ENCODE measurements around the gene FIGN. TPM values are rescaled to one million over a fixed set of nuclear protein-coding genes. Genes with fewer than 3 reads are reported as not detected.

FIGN gene
- total RNA-seq, 6 donors from 2014 or later = 0.91 to 4.5 (median 4.1) TPM

DNA sequence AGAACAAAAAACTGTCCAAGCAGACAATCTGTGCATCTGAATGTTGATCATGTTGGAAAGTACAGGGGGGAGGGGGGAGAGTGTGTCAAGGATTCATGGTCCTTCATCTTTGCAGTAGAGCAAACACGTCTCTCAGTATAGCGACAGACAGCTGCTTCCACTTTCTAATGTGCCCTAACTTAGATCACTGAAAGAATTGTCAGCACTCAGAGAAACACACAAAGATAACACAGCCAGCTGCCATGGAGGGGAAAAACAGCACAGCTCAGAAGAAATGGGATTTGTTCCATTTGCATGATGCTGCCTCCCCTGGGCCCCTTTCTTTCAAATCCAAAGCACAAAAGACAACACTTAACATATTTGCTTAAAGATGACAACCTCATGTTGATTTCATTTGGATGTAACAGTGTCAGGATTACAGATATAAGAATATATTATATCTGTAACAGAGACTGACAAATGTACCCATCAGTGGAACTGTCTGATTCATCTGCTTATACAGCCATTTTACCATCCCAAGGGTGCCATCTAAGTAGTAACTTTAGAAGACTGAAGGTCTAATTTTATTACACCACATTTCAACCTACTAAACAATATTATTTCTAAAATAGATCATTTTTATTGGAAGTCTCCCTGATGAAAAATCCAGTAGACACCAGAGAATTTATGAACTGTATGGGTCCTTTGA is 17.7 kb downstream of the FIGN start:
- 40 to 67% methylated on average over 2 of the region's 2 CpGs for WGBS, 2 donors
- Histone ChIP-seq H3K27me3 (no peaks in the 10 kb centered on the region), H3K4me1 (peaks cover 0 to 3% (median 0%) of the 10 kb centered on the region in 4 donors), H3K36me3 (no peaks in the 10 kb centered on the region), H3K4me3 (no peak overlapping the region), H3K27ac (no peak overlapping the region), H3K9me3 (no peaks in the 10 kb centered on the region)
- DNase-seq (no peak), ATAC-seq (ENCODE audit: low FRiP score in 2 of 2) (peak in 1 of 2 donors; percentile 75)
- TF ChIP-seq EP300 (IDR thresholded peaks at IDR 0.05) (no peak), POLR2AphosphoS5 (IDR thresholded peaks at IDR 0.05) (no peak), POLR2A (IDR thresholded peaks at IDR 0.05) (no peak)
- TF ChIP-seq, protein P1, sequence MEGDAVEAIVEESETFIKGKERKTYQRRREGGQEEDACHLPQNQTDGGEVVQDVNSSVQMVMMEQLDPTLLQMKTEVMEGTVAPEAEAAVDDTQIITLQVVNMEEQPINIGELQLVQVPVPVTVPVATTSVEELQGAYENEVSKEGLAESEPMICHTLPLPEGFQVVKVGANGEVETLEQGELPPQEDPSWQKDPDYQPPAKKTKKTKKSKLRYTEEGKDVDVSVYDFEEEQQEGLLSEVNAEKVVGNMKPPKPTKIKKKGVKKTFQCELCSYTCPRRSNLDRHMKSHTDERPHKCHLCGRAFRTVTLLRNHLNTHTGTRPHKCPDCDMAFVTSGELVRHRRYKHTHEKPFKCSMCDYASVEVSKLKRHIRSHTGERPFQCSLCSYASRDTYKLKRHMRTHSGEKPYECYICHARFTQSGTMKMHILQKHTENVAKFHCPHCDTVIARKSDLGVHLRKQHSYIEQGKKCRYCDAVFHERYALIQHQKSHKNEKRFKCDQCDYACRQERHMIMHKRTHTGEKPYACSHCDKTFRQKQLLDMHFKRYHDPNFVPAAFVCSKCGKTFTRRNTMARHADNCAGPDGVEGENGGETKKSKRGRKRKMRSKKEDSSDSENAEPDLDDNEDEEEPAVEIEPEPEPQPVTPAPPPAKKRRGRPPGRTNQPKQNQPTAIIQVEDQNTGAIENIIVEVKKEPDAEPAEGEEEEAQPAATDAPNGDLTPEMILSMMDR (IDR thresholded peaks at IDR 0.05) = no peak

DNA sequence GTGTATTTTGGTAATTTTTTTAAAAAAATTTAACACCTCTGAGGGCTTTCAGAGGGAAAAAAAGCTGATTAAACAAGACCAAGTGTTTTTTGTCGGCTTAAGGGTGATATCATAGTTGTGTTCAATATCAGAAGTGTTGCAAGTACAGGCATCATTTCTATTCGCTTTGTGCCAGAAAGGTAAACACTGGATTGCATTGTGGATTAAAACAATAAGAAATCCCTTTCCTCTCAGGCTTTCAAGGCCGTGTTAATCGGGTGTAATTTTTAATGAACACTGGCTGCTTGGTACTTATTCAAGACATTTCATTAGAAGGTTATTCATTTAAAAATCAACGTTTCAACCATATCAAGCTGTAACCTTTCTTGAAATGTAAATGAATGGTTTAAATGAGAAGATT is 18.3 kb downstream of the FIGN start:
- Histone ChIP-seq H3K4me1 (peaks cover 0 to 3% (median 0%) of the 10 kb centered on the region in 4 donors), H3K27me3 (no peaks in the 10 kb centered on the region), H3K4me3 (no peak overlapping the region), H3K9me3 (no peaks in the 10 kb centered on the region), H3K36me3 (no peaks in the 10 kb centered on the region), H3K27ac (no peak overlapping the region)
- DNase-seq (no peak), ATAC-seq (ENCODE audit: low FRiP score in 2 of 2) (no peak)
- 41 to 53% methylated on average over 5 of the region's 5 CpGs for WGBS, 2 donors
- TF ChIP-seq EP300 (IDR thresholded peaks at IDR 0.05) (no peak), POLR2AphosphoS5 (IDR thresholded peaks at IDR 0.05) (no peak), POLR2A (IDR thresholded peaks at IDR 0.05) (no peak)
- TF ChIP-seq, protein P1 (IDR thresholded peaks at IDR 0.05) = no peak

DNA sequence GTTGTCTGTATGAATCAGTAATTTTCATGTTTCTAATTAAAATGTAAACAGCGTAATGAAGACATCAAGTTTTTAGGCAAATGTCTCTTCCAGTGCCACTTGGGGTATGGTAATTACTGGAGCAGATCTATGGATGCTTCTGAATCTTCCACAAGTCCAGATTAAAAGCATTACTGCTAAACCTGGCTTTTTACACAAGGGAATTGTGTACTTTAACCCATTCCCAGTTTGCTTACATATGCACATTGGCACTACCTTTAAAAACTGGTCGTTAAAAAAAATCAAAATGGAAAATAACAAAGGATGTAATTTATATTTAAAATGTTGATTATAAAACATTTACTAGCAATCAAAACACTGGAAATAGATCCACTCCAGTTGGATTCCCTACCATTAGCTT is 19.7 kb downstream of the FIGN start:
- Histone ChIP-seq H3K9me3 (no peaks in the 10 kb centered on the region), H3K27me3 (no peaks in the 10 kb centered on the region), H3K27ac (no peak overlapping the region), H3K4me3 (no peak overlapping the region), H3K36me3 (no peaks in the 10 kb centered on the region), H3K4me1 (peaks cover 0 to 3% (median 0%) of the 10 kb centered on the region in 4 donors)
- ATAC-seq (ENCODE audit: low FRiP score in 2 of 2) (no peak), DNase-seq (no peak)
- WGBS, 2 donors = 83% methylated on average over 2 of the region's 2 CpGs
- TF ChIP-seq POLR2A (IDR thresholded peaks at IDR 0.05) = no peak
- TF ChIP-seq, protein P1 (IDR thresholded peaks at IDR 0.05) = no peak
- TF ChIP-seq EP300 (IDR thresholded peaks at IDR 0.05) = no peak
- TF ChIP-seq POLR2AphosphoS5 (IDR thresholded peaks at IDR 0.05) = no peak

DNA sequence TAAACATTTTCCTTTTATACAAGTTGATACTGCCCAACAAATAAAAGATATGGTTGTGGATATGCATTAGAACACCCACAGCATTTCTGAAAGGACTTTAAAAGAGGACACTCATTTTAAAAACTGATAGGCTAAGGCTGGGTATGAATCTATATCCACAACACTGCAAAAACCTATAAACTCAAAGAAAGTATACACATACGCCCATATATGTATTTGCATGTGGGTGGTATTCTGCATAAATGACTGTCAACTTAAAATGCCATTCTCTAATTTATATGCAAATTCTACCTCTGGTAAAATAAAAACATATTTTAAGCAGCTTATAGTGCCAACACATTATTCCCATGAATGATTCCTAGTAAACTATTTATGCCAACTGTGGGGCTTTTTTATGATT is 20.1 kb downstream of the FIGN start:
- DNase-seq = no peak
- 94 to 97% methylated on average over 1 of the region's 1 CpG for WGBS, 2 donors
- Histone ChIP-seq H3K4me3 (no peak overlapping the region), H3K27me3 (no peaks in the 10 kb centered on the region), H3K9me3 (no peaks in the 10 kb centered on the region), H3K27ac (no peak overlapping the region), H3K4me1 (peaks cover 0 to 3% (median 0%) of the 10 kb centered on the region in 4 donors), H3K36me3 (no peaks in the 10 kb centered on the region)
- ATAC-seq (ENCODE audit: low FRiP score in 2 of 2) = no peak
- no peak for TF ChIP-seq EP300 (IDR thresholded peaks at IDR 0.05)
- TF ChIP-seq POLR2AphosphoS5 (IDR thresholded peaks at IDR 0.05) = no peak

DNA sequence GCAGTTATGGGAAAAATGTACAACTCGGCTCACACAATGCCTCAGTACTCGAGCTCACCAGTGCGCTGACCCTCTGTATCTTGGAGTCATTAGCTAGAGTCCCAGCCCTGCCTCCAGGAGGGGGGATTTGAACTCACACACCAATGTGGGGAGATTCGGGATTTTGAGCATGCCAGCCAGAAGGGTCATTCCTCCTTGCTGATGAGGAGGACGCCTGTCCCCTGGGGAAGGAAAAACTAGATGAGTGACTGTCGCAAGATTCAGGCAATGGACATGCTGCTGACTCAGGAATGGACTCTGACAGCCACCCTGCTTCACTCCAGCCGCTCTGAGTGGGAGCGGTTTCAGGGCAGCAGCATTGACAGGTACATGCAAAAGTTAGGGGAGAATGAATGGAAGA is 20.6 kb downstream of the FIGN start:
- Histone ChIP-seq H3K4me1 (peaks cover 0 to 3% (median 0%) of the 10 kb centered on the region in 4 donors), H3K36me3 (no peaks in the 10 kb centered on the region), H3K27ac (no peak overlapping the region), H3K4me3 (no peak overlapping the region), H3K9me3 (no peaks in the 10 kb centered on the region), H3K27me3 (no peaks in the 10 kb centered on the region)
- ATAC-seq (ENCODE audit: low FRiP score in 2 of 2) (no peak), DNase-seq (no peak)
- TF ChIP-seq, protein P1 (IDR thresholded peaks at IDR 0.05) = no peak
- TF ChIP-seq POLR2AphosphoS5 (IDR thresholded peaks at IDR 0.05) (no peak), POLR2A (IDR thresholded peaks at IDR 0.05) (no peak), EP300 (IDR thresholded peaks at IDR 0.05) (no peak)
- 77 to 83% methylated on average over 8 of the region's 8 CpGs for WGBS, 2 donors

Data from upper lobe of left lung (tissue), 6 donors.